ENCODE measurements around the gene BAAT.

Gene BAAT

GRCh38 chr9:101400120-101400519, 15.3 kb upstream of the BAAT start:
- DNase-seq: peak in 41 of 42 donors; percentile 14 to 82 (median 49)
- intact Hi-C loops (cut with DNase I): no loop called here

DNA sequence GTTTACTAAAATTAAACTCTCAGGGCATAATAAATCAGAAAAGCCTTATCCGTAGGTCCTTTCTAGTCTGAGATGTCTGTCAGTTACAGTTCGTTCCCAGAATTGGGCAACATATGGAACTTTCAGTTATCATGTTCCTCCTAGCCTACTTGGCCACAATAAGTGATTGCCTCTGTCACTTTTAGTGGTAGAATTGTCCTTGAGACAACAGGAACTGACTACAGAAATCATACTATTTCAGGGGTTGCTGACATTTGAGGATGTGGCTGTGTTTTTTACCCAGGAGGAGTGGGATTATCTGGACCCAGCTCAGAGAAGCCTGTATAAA, 14.8 kb upstream of the BAAT start:
- no peak for DNase-seq
- intact Hi-C loops (cut with DNase I): loop anchor here (5.0 kb wide), 1 partner anchor 687 kb away; no protein-coding TSS in a partner anchor

- peak in 13 of 42 donors; percentile 12 to 58 (median 35) for DNase-seq
- intact Hi-C loops (cut with DNase I): loop anchor here (5.0 kb wide), 1 partner anchor 687 kb away; no protein-coding TSS in a partner anchor
Observed at GRCh38 chr9:101398930-101399642, 14.3 kb upstream of the BAAT start.

DNA sequence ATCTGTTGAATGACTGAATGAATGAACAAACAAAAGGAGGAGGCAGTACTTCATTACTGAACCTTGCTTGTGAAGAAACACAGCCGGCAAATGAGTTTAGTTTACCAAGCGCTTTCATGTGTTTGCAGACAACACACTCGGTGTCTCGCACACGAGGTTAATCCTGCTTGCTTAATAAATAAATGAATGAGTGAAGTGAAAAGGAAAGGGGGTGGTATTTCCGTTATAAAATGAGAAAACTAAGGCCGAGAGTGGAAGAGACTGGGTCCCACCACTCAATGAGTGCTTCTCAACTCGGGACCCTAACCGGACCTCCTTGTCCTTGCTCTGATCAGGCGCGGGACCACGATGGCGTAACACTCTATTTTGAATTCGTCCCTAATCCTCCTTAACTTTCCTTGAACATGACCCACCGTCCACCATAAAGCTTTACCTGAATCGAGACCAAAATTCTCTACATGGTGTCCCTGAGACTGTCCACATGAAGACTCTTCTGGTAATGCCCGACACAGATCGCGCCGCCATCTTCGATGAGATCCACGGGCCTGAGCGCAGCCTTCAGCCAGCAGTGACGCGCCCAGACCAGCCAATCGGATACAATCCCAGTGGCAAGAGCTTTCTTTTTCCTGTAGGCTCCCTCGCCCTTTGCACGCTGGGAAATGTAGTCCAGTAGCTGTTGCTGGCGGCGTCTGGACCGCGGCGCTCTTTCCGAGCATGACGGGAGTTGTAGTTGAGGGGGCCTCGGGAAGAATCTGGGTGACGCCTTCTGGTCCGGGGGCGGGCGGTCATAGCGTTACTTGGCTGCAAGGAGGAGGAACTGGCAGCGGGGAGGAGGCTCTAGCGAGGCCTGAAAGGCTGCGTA, 13.5 kb upstream of the BAAT start, which contains the start of the genes MRPL50 and ZNF189:
Gene MRPL50, minus strand, starts transcription at position 551 of the 862 bp plus-strand sequence. Its CDS starts 26 bp downstream, at position 525.
Gene ZNF189, plus strand, starts transcription at position 784 of the 862 bp plus-strand sequence. CDS start 306 bp downstream, outside the sequence.
- peak; percentile 98 to 100 (median 100) for DNase-seq
- intact Hi-C loops (cut with DNase I): loop anchor here (5.0 kb wide), 1 partner anchor 686 kb away; no protein-coding TSS in a partner anchor

DNA sequence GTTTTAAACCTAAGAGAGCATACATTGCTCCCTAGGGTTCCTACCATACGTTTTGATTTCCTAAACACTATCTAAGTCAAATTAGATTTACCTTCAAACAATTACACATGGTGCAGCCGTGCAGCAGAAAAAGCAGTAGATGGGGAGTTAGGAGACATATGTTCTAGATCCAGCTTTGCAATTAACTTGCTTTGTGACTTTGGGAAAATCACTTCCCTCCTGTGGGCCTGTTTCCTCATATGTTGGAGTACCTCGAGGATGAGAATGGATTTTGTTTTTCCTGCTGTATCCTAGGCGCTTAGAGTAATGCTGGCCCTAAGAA, 12.9 kb upstream of the BAAT start:
- no peak for DNase-seq

GRCh38 chr9:101394687-101395086, 9.9 kb upstream of the BAAT start:
- intact Hi-C loops (cut with DNase I): loop anchor here (5.0 kb wide), 1 partner anchor 682 kb away; no protein-coding TSS in a partner anchor
- DNase-seq: no peak

More for the DNA sequence above, 12.9 kb upstream of the BAAT start:
- intact Hi-C loops (cut with DNase I): loop anchor here (5.0 kb wide), 1 partner anchor 685 kb away; no protein-coding TSS in a partner anchor

DNA sequence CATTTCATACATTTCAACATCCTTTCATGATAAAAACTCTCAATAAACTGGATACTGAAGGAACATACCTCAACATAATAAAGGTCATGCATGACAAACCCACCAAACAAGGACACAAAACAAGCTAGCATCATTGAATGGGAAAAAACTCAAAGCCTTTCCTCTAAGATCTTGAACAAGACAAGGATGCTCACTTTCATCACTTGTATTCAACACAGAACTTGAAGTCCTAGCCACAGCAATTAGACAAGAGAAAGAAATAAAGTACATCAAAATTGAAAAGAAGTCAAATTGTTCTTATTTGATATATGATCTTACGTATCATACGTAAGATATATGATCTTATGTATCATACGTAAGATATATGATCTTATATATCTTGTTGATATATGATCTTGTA, 8.3 kb upstream of the BAAT start:
- DNase-seq: no peak

GRCh38 chr9:101388507-101388993, 3.7 kb upstream of the BAAT start:
- peak in 3 of 42 donors; percentile 6 to 48 (median 20) for DNase-seq

More for the DNA sequence above, 8.3 kb upstream of the BAAT start:
- intact Hi-C loops (cut with DNase I): no loop called here

DNA sequence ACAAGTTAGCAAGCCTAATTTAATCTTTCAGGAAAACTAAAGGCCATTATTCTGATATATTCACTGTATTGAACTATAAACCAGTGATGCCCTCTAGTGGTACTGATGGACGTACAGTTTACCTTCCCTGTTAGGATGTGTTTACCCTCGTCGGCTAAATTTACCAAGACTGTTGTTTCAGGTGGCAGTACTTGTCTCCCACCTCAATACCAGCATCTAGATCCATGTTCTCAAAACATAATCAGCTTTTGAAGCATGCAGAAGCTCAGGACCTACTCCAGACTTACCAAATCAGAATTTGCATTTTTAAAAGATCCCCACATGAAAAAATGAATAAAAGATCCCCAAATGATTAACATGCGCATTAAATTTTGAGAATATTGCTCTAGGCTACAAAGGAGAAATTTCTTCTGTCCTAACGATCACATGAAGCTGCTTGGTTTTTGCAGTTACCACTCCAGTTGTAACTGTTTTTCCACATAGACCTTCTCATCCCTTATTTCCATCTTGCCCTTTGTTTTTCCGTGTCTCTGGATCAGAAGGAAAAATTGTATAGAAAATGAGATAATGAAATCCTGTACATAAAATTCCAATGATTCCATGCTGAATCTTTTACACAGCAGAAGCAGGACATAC, 3.2 kb upstream of the BAAT start:
- intact Hi-C loops (cut with DNase I): loop anchor here (10.0 kb wide), 2 partner anchors 73 to 143 kb away; no protein-coding TSS in a partner anchor
- peak in 10 of 42 donors; percentile 13 to 64 (median 36) for DNase-seq

More at GRCh38 chr9:101388507-101388993, 3.7 kb upstream of the BAAT start:
- intact Hi-C loops (cut with DNase I): loop anchor here (10.0 kb wide), 2 partner anchors 74 to 144 kb away; no protein-coding TSS in a partner anchor

DNA sequence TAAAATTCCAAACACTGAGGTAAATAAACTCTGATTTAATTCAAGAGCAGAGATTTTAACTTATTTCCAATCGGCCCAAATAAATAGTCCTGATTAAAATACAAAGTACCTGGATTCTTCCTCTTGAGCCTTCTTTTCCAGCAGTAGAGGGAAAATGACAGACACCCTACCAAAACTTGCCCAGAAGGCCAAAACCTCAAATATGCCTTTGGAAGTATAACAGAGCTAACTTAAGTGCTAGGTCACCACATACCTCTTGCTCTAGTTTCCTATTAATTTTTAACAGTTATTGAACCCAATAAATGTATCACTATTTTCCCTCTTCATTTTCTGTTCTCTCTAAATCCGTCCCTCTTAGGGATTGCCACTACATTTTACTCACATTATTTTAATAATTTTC, 1.4 kb downstream of the BAAT start:
- no peak for DNase-seq
- intact Hi-C loops (cut with DNase I): loop anchor here (10.0 kb wide), 2 partner anchors 69 to 139 kb away; no protein-coding TSS in a partner anchor

- intact Hi-C loops (cut with DNase I): loop anchor here (10.0 kb wide), 2 partner anchors 67 to 137 kb away; no protein-coding TSS in a partner anchor
- no peak for DNase-seq
Observed at GRCh38 chr9:101381833-101382342, 2.9 kb downstream of the BAAT start.

DNA sequence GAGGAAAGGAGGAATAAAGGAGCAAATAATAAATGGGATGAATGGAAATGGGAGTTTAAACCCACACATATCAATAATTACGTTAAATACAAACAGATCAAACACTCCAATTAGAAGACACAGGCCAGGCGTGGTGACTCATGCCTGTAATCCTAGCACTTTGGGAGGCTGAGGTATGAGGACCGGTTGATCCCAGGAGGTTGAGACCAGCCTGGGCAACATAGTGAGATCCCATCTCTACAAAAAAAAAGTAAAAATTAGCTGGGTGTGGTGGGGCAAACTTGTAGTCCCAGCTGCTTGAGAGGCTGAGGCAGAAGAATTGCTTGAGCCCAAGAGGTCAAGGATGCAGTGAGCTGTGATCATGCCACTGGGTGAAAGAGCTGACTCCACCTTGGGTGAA, 3.7 kb downstream of the BAAT start:
- DNase-seq: no peak
- intact Hi-C loops (cut with DNase I): loop anchor here (10.0 kb wide), 2 partner anchors 66 to 136 kb away; no protein-coding TSS in a partner anchor

- intact Hi-C loops (cut with DNase I): loop anchor here (10.0 kb wide), 2 partner anchors 65 to 135 kb away; no protein-coding TSS in a partner anchor
- no peak for DNase-seq
Observed at GRCh38 chr9:101380295-101380694, 4.5 kb downstream of the BAAT start.

DNA sequence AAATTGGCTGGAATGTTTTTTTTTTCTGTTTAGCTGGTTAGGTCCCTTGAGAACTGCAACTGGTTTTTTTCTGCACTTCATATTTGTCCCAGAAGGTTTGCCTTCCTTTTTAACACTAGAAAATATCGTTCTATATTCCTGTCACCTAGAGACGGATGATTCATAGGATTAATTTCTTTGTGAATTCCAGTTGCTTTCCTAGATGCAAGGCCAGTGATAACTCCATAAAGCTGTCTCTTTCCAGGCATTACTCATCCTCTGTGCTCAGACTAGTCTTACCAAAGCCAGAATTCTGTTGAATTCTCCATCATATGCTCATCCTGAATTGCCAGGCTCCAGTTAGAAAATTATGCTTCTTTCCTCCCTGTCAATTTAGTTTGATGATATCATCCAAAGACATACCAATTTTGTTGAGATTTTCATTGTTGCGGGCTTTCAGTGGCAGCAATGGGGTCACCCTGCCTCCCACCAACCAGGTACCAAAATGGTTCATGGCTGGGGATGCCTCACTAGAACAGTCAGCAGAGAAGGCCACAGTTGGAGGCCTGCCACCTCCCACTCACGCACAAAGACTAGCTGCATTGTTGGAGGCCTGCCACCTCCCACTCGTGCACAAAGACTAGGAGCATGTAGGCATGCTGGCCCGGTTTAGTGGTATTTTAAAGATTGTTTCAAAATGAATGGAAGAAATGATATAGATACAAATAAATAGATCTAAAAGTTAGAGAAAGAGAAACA, 8.5 kb downstream of the BAAT start:
- peak in 16 of 42 donors; percentile 2 to 48 (median 21) for DNase-seq
- intact Hi-C loops (cut with DNase I): no loop called here

DNA sequence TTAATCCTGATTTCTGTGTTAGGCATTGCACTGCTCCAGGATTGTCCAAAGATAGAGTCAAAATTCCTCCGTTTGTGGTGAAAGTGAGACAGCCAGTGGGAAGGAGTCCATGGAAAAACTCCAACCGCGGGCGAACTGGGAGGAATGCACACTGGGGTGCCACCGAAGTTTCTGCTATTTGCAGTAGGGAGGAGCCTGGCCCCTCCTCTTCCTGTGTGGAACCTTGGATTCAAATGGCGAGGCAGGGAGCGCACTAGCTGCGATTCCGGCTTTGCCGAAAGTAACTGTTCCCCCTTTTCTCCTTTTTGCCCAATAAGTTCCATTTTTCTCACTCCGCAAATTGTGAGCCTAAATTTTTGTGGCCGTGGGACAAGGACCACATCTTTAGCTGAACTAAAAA, 9.3 kb downstream of the BAAT start:
- intact Hi-C loops (cut with DNase I): no loop called here
- DNase-seq: no peak

GRCh38 chr9:101372327-101373118, 12.3 kb downstream of the BAAT start:
- DNase-seq: no peak
- intact Hi-C loops (cut with DNase I): no loop called here

- no peak for DNase-seq
- intact Hi-C loops (cut with DNase I): no loop called here
Observed at GRCh38 chr9:101371813-101372212, 13.0 kb downstream of the BAAT start.

Measured in head of caudate nucleus (tissue), 42 donors.